ENCODE measurements around the gene NELFA.
A peak's percentile ranks its signal among the peaks of the same experiment; 100 is the strongest.
"Not testable (repeated sequence)": the region's sequence is repeated elsewhere in the genome, so short reads cannot be mapped to it uniquely, and the experiment has no call there.

NELFA gene

GRCh38 chr4:1994938-1995337 lies 13.8 kb downstream of the NELFA start:
- Histone ChIP-seq H2BK120ac (ENCODE audit: low read depth, low read length) (no peak overlapping the region), H3K27ac (replicated peaks; ENCODE audit: low read length) (no peak overlapping the region), H3K4me2 (ENCODE audit: insufficient read depth, low read length, poor library complexity, severe bottlenecking) (no peak overlapping the region), H3K9me3 (replicated peaks in 1 of 2; ENCODE audit: control insufficient read depth in 2 of 2, insufficient read depth in 1 of 2, low read depth in 1 of 2, low read length in 2 of 2) (peaks cover 0 to 47% of the 10 kb centered on the region in 2 donors), H3K4me1 (ENCODE audit: control insufficient read depth in 2 of 2, insufficient read depth in 1 of 2, low read depth in 1 of 2, low read length in 2 of 2) (no peaks in the 10 kb centered on the region), H2BK12ac (ENCODE audit: low read length) (no peak overlapping the region), H3K4me3 (ENCODE audit: low read length in 2 of 2) (no peak overlapping the region), H3K36me3 (replicated peaks in 1 of 2; ENCODE audit: control insufficient read depth in 2 of 2, insufficient read depth in 2 of 2, low read length in 2 of 2) (peaks cover 9 to 67% of the 10 kb centered on the region in 2 donors), H3K18ac (ENCODE audit: low read length) (no peak overlapping the region), H4K91ac (ENCODE audit: low read depth, low read length, poor library complexity) (no peak overlapping the region), H2AFZ (ENCODE audit: low read length) (no peak overlapping the region), H3K4ac (ENCODE audit: low read length) (no peak overlapping the region), H2BK15ac (ENCODE audit: low read length) (no peak overlapping the region), H3K9ac (ENCODE audit: low read depth, low read length, poor library complexity) (no peak overlapping the region), H3K27me3 (ENCODE audit: control insufficient read depth in 3 of 3, insufficient read depth in 3 of 3, low read depth in 1 of 3, low read length in 3 of 3) (no peaks in the 10 kb centered on the region), H3K14ac (ENCODE audit: low read length) (no peak overlapping the region), H2AK5ac (ENCODE audit: low read depth, low read length) (no peak overlapping the region), H4K8ac (ENCODE audit: low read depth, low read length) (no peak overlapping the region), H2BK5ac (ENCODE audit: low read length) (no peak overlapping the region), H3K23ac (ENCODE audit: low read depth, low read length, poor library complexity) (no peak overlapping the region), H3K79me1 (ENCODE audit: low read depth, low read length) (peaks cover 23% of the 10 kb centered on the region)
- no CpG with 5 or more reads among the region's 1 CpG for WGBS, 2 donors (ENCODE audit: extremely low coverage in 2 of 2, insufficient read length in 2 of 2, insufficient replicate concordance in 1 of 2)
- DNase-seq (ENCODE audit: low spot score): no peak

DNA sequence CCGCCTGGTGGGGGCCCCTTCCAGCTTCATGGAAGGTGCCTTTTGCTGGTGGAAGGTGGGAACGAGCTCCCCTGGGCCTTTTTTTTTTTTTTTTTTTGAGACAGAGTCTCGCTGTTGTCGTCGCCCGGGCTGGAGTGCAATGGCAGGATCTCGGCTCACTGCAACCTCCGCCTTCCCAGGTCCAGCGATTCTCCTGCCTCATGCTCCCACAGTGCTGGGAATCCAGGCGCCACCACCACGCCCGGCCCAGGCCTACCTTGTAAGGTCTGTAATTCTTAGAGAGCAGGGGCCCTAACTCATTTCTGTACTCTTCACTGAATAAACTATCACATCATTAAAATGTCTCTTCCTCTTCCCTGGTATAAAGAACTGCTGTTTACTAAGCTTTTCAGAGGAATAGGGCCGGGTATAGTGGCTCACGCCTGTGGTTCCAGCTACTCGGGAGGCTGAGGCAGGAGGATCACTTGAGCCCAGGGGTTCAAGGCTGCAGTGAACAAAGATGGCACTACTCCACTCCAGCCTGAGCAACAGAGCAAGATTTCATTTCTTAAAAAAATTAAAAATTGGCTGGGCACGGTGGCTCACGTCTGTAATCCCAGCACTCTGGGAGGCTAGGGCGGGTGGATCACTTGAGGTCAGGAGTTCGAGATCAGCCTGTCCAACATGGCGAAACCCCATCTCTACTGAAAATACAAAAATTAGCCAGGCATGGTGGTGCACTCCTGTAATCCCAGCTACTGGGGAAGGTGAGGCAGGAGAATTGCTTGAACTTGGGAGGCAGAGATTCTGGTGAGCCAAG lies 14.9 kb downstream of the NELFA start:
- not testable (repeated sequence) for H3K4me3 ChIP-seq (ENCODE audit: low read length in 2 of 2); H2BK15ac ChIP-seq (ENCODE audit: low read length); H3K18ac ChIP-seq (ENCODE audit: low read length); H2BK120ac ChIP-seq (ENCODE audit: low read depth, low read length); H2AK5ac ChIP-seq (ENCODE audit: low read depth, low read length); H3K14ac ChIP-seq (ENCODE audit: low read length); H3K4me2 ChIP-seq (ENCODE audit: insufficient read depth, low read length, poor library complexity, severe bottlenecking); H3K9ac ChIP-seq (ENCODE audit: low read depth, low read length, poor library complexity); H3K4ac ChIP-seq (ENCODE audit: low read length); DNase-seq (ENCODE audit: low spot score); H3K23ac ChIP-seq (ENCODE audit: low read depth, low read length, poor library complexity); H3K27me3 ChIP-seq (ENCODE audit: control insufficient read depth in 3 of 3, insufficient read depth in 3 of 3, low read depth in 1 of 3, low read length in 3 of 3); H2AFZ ChIP-seq (ENCODE audit: low read length); H4K91ac ChIP-seq (ENCODE audit: low read depth, low read length, poor library complexity); H3K4me1 ChIP-seq (ENCODE audit: control insufficient read depth in 2 of 2, insufficient read depth in 1 of 2, low read depth in 1 of 2, low read length in 2 of 2); H2BK12ac ChIP-seq (ENCODE audit: low read length); H2BK5ac ChIP-seq (ENCODE audit: low read length); H3K27ac ChIP-seq (replicated peaks; ENCODE audit: low read length); H4K8ac ChIP-seq (ENCODE audit: low read depth, low read length)
- Histone ChIP-seq H3K9me3 (replicated peaks in 1 of 2; ENCODE audit: control insufficient read depth in 2 of 2, insufficient read depth in 1 of 2, low read depth in 1 of 2, low read length in 2 of 2) (peaks cover 0 to 37% of the 10 kb centered on the region in 2 donors), H3K79me1 (ENCODE audit: low read depth, low read length) (peaks cover 23% of the 10 kb centered on the region), H3K36me3 (replicated peaks in 1 of 2; ENCODE audit: control insufficient read depth in 2 of 2, insufficient read depth in 2 of 2, low read length in 2 of 2) (peaks cover 16 to 72% of the 10 kb centered on the region in 2 donors)
- no CpG with 5 or more reads among the region's 20 CpGs for WGBS, 2 donors (ENCODE audit: extremely low coverage in 2 of 2, insufficient read length in 2 of 2, insufficient replicate concordance in 1 of 2)

GRCh38 chr4:1993169-1993516 lies 15.6 kb downstream of the NELFA start:
- Histone ChIP-seq H2BK120ac (ENCODE audit: low read depth, low read length) (no peak overlapping the region), H2AFZ (ENCODE audit: low read length) (no peak overlapping the region), H3K23ac (ENCODE audit: low read depth, low read length, poor library complexity) (no peak overlapping the region), H3K4me1 (ENCODE audit: control insufficient read depth in 2 of 2, insufficient read depth in 1 of 2, low read depth in 1 of 2, low read length in 2 of 2) (no peaks in the 10 kb centered on the region), H3K14ac (ENCODE audit: low read length) (no peak overlapping the region), H3K9me3 (replicated peaks in 1 of 2; ENCODE audit: control insufficient read depth in 2 of 2, insufficient read depth in 1 of 2, low read depth in 1 of 2, low read length in 2 of 2) (peaks cover 0 to 31% of the 10 kb centered on the region in 2 donors), H4K8ac (ENCODE audit: low read depth, low read length) (no peak overlapping the region), H2BK15ac (ENCODE audit: low read length) (no peak overlapping the region), H3K27me3 (ENCODE audit: control insufficient read depth in 3 of 3, insufficient read depth in 3 of 3, low read depth in 1 of 3, low read length in 3 of 3) (no peaks in the 10 kb centered on the region), H3K4me3 (ENCODE audit: low read length in 2 of 2) (no peak overlapping the region), H3K4me2 (ENCODE audit: insufficient read depth, low read length, poor library complexity, severe bottlenecking) (no peak overlapping the region), H4K91ac (ENCODE audit: low read depth, low read length, poor library complexity) (no peak overlapping the region), H2BK5ac (ENCODE audit: low read length) (peak overlapping the region; percentile 53), H3K4ac (ENCODE audit: low read length) (no peak overlapping the region), H3K9ac (ENCODE audit: low read depth, low read length, poor library complexity) (no peak overlapping the region), H3K36me3 (replicated peaks in 1 of 2; ENCODE audit: control insufficient read depth in 2 of 2, insufficient read depth in 2 of 2, low read length in 2 of 2) (peaks cover 16 to 73% of the 10 kb centered on the region in 2 donors), H3K79me1 (ENCODE audit: low read depth, low read length) (peaks cover 24% of the 10 kb centered on the region), H3K18ac (ENCODE audit: low read length) (no peak overlapping the region), H3K27ac (replicated peaks; ENCODE audit: low read length) (no peak overlapping the region), H2BK12ac (ENCODE audit: low read length) (no peak overlapping the region), H2AK5ac (ENCODE audit: low read depth, low read length) (no peak overlapping the region)
- no CpG with 5 or more reads among the region's 19 CpGs for WGBS, 2 donors (ENCODE audit: extremely low coverage in 2 of 2, insufficient read length in 2 of 2, insufficient replicate concordance in 1 of 2)
- no peak for DNase-seq (ENCODE audit: low spot score)

DNA sequence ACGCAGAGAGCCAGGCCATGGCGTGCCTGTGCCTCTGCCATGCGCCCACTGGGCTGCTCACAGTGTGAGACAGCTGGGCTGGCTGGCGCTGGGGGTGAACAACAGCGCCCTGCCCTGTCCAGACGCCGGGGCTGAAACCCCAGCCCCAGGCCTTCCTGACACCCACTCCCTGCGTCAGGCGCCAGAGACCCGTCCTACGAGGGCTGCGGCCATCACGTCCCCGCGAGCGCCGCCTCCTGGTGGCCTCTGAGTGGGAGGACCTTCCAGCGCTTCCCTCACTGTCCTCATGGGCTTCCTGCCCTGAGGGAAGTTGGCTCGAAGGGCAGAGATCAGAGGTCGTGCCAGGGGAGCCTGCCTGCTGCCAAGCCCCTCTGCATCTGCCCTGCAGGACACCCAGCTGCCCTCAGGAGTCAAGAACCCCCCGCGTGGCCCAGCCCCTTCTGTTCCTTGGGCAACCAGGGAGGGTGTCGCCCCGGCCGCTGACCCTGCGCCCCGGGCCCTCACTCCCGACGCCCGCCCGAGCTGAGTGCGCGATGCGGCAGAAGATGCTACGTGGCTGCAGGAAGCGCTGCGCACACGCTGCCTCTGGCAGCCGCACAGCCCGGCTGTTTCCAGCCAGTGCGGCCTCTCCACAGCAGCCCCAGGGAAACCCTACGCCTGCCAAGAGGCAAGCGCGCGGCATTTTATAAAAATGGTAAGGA lies 16.2 kb downstream of the NELFA start:
- Histone ChIP-seq H3K4ac (ENCODE audit: low read length) (no peak overlapping the region), H3K4me1 (ENCODE audit: control insufficient read depth in 2 of 2, insufficient read depth in 1 of 2, low read depth in 1 of 2, low read length in 2 of 2) (no peaks in the 10 kb centered on the region), H2BK12ac (ENCODE audit: low read length) (peak overlapping the region; percentile 10), H3K23ac (ENCODE audit: low read depth, low read length, poor library complexity) (peak overlapping the region; percentile 80), H3K18ac (ENCODE audit: low read length) (peak overlapping the region; percentile 38), H2AFZ (ENCODE audit: low read length) (no peak overlapping the region), H3K9me3 (replicated peaks in 1 of 2; ENCODE audit: control insufficient read depth in 2 of 2, insufficient read depth in 1 of 2, low read depth in 1 of 2, low read length in 2 of 2) (peaks cover 0 to 26% of the 10 kb centered on the region in 2 donors), H3K79me1 (ENCODE audit: low read depth, low read length) (peaks cover 23% of the 10 kb centered on the region), H2BK120ac (ENCODE audit: low read depth, low read length) (no peak overlapping the region), H3K4me3 (ENCODE audit: low read length in 2 of 2) (no peak overlapping the region), H3K14ac (ENCODE audit: low read length) (peak overlapping the region; percentile 71), H3K9ac (ENCODE audit: low read depth, low read length, poor library complexity) (peak overlapping the region; percentile 63), H3K27ac (replicated peaks; ENCODE audit: low read length) (no peak overlapping the region), H2BK5ac (ENCODE audit: low read length) (peak overlapping the region; percentile 53), H3K36me3 (replicated peaks in 1 of 2; ENCODE audit: control insufficient read depth in 2 of 2, insufficient read depth in 2 of 2, low read length in 2 of 2) (peaks cover 19 to 73% of the 10 kb centered on the region in 2 donors), H3K4me2 (ENCODE audit: insufficient read depth, low read length, poor library complexity, severe bottlenecking) (no peak overlapping the region), H4K8ac (ENCODE audit: low read depth, low read length) (no peak overlapping the region), H3K27me3 (ENCODE audit: control insufficient read depth in 3 of 3, insufficient read depth in 3 of 3, low read depth in 1 of 3, low read length in 3 of 3) (no peaks in the 10 kb centered on the region), H4K91ac (ENCODE audit: low read depth, low read length, poor library complexity) (peak overlapping the region; percentile 24), H2AK5ac (ENCODE audit: low read depth, low read length) (no peak overlapping the region), H2BK15ac (ENCODE audit: low read length) (no peak overlapping the region)
- DNase-seq (ENCODE audit: low spot score): no peak
- WGBS, 2 donors (ENCODE audit: extremely low coverage in 2 of 2, insufficient read length in 2 of 2, insufficient replicate concordance in 1 of 2): no CpG with 5 or more reads among the region's 45 CpGs
